ENCODE measurements around the gene TRPV6. TPM values are rescaled to one million over a fixed set of nuclear protein-coding genes. Genes with fewer than 3 reads are reported as not detected.

TRPV6 gene
- total RNA-seq, 1 experiment from 2014 or later: 1.7 TPM

DNA sequence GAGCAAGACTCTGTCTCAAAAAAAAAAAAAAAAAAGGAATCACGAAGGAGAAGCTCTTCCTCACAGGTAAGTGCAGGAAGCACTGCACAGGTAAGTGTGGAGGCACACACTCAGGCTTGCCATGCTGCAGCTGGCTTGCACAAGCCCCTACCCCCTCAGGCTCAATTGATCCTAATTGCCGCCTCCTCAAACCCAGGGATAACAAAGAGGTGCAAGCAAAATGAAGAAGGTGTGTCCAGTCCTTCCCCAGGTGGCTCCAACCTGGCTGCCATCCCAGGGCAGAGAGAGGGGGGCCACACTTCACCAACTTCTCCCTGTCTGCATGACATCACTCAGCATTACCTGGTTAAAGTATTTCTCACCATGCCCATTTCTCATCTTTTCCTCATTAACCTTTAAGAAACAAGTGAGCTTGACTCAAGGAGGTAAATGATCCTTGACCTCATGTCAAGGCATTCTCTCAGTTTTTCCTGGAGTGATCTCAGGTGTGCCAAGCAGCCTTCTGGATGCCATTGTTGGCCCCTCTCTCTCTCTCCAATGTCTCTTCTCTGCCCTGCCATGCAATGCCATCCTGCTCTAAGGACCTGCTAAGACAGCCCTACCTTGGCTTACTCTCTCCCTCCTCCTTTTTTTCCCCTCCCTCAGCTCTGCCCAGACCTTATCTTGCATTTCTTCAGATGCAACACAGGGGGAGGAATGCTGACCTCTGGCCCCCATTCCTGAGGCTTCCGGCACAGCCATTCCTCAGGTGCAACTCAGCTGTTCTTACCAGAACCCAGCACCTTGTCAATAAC is 13.0 kb upstream of the TRPV6 start (continued):
- no peak for TF ChIP-seq SP1 (IDR thresholded peaks at IDR 0.05; ENCODE audit: low read depth)

DNA sequence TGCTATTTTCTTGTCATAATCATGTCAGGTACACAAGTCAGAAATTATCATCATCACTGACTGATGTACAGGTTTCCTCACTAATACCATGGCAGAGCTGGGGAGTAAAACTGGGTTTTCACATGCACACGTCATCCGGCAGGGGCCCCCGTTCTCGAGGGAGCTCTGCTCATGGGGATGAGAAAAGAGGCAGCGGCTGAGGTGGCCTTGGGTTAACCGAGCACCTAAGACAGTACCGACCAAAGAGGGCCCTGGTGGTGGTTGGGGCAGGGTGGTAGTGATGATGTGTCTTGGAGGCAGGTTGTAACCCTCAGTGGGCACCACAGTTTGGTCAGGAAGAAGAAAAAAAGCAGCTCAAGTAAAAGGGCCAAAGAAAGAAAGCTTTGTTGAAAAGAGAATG is 12.1 kb upstream of the TRPV6 start:
- H3K4me3 ChIP-seq (replicated peaks in 1 of 2; ENCODE audit: low read depth in 1 of 2, low read length in 2 of 2): no peak overlapping the region
- H3K9me3 ChIP-seq (ENCODE audit: control insufficient read depth in 1 of 2, insufficient read depth in 1 of 2, low read depth in 1 of 2, low read length in 2 of 2): no peaks in the 10 kb centered on the region
- H3K4me2 ChIP-seq (ENCODE audit: low read length): no peak overlapping the region
- RAD21 ChIA-PET (ENCODE audit: low non-redundant PET in 1 of 2, low total read pairs in 2 of 2, uncharacterized antibody in 2 of 2, unreplicated experiment in 2 of 2): no interaction called here
- no peak overlapping the region for H3K27ac ChIP-seq (ENCODE audit: low read depth, low read length)
- no peaks in the 10 kb centered on the region for H3K79me2 ChIP-seq (ENCODE audit: insufficient read depth, low read length)
- no peaks in the 10 kb centered on the region for H3K4me1 ChIP-seq (ENCODE audit: control insufficient read depth in 1 of 2, insufficient read depth in 2 of 2, low read length in 2 of 2)
- no peak overlapping the region for H3K9ac ChIP-seq (ENCODE audit: low read length)
- DNase-seq (ENCODE audit: low read depth, low spot score) (no peak), ATAC-seq (no peak)
- no peak overlapping the region for H2AFZ ChIP-seq (ENCODE audit: low read depth, low read length, poor library complexity, severe bottlenecking)
- intact Hi-C loops (cut with micrococcal nuclease): no loop called here
- no peaks in the 10 kb centered on the region for H4K20me1 ChIP-seq (ENCODE audit: insufficient read depth)
- H3K9me2 ChIP-seq (ENCODE audit: insufficient read depth): no peaks in the 10 kb centered on the region
- CTCF ChIA-PET: no interaction called here
- H3K27me3 ChIP-seq (ENCODE audit: insufficient read depth, low read length): peaks cover 33% of the 10 kb centered on the region
- H3K36me3 ChIP-seq (ENCODE audit: control insufficient read depth in 1 of 2, insufficient read depth in 2 of 2, low read length in 2 of 2): no peaks in the 10 kb centered on the region
- TF ChIP-seq SIN3A (IDR thresholded peaks at IDR 0.05; ENCODE audit: low read depth) (no peak), EGR1 (IDR thresholded peaks at IDR 0.05; ENCODE audit: low read depth) (no peak)
- POLR2A ChIA-PET: interaction anchor here (0.7 kb wide), 1 partner anchor 112 kb away, joined by 3 read pairs; no protein-coding TSS in a partner anchor
- no TSS peak for BruUV-seq (replicated peaks)

DNA sequence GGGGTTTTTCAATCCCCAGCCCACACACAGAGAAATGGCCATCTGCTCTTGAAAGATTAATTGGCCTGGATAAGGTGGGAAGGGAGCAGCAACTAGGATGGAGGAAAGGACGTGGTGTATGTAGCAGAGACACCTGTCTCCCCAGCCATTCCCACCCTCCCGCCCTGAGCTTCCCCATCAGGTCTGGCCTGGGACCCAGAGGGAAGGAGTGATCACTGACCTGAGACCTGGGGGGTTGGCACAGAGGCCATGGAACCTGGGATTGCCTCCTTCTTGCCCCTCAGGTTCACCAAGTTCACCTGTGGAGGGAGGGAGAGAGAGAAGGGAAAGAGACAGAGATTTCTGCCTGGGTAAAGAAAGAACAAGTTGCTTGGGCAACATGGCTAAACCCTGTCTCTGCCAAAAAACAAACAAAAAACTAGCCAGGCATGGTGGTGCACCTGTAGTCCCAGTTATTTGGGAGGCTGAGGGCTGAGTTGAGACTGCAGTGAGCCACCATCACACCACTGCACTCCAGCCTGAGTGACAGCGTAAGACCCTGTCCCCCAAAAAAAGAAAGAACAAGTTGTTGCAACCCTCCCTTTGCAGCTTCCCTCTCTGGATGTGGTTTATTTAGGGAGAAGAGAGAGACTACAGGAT is 11.3 kb upstream of the TRPV6 start:
- Histone ChIP-seq H4K20me1 (ENCODE audit: insufficient read depth) (no peaks in the 10 kb centered on the region), H3K4me2 (ENCODE audit: low read length) (no peak overlapping the region), H3K9me2 (ENCODE audit: insufficient read depth) (no peaks in the 10 kb centered on the region), H3K27me3 (ENCODE audit: insufficient read depth, low read length) (peaks cover 35% of the 10 kb centered on the region), H3K27ac (ENCODE audit: low read depth, low read length) (no peak overlapping the region), H3K36me3 (ENCODE audit: control insufficient read depth in 1 of 2, insufficient read depth in 2 of 2, low read length in 2 of 2) (no peaks in the 10 kb centered on the region), H2AFZ (ENCODE audit: low read depth, low read length, poor library complexity, severe bottlenecking) (no peak overlapping the region), H3K9me3 (ENCODE audit: control insufficient read depth in 1 of 2, insufficient read depth in 1 of 2, low read depth in 1 of 2, low read length in 2 of 2) (no peaks in the 10 kb centered on the region), H3K4me3 (replicated peaks in 1 of 2; ENCODE audit: low read depth in 1 of 2, low read length in 2 of 2) (no peak overlapping the region), H3K9ac (ENCODE audit: low read length) (no peak overlapping the region), H3K79me2 (ENCODE audit: insufficient read depth, low read length) (no peaks in the 10 kb centered on the region), H3K4me1 (ENCODE audit: control insufficient read depth in 1 of 2, insufficient read depth in 2 of 2, low read length in 2 of 2) (no peaks in the 10 kb centered on the region)
- intact Hi-C loops (cut with micrococcal nuclease): no loop called here
- DNase-seq (ENCODE audit: low read depth, low spot score) (no peak), ATAC-seq (no peak)
- RAD21 ChIA-PET (ENCODE audit: low non-redundant PET in 1 of 2, low total read pairs in 2 of 2, uncharacterized antibody in 2 of 2, unreplicated experiment in 2 of 2): no interaction called here
- POLR2A ChIA-PET: no interaction called here
- CTCF ChIA-PET: no interaction called here
- BruUV-seq (replicated peaks): no TSS peak
- TF ChIP-seq, protein P1, sequence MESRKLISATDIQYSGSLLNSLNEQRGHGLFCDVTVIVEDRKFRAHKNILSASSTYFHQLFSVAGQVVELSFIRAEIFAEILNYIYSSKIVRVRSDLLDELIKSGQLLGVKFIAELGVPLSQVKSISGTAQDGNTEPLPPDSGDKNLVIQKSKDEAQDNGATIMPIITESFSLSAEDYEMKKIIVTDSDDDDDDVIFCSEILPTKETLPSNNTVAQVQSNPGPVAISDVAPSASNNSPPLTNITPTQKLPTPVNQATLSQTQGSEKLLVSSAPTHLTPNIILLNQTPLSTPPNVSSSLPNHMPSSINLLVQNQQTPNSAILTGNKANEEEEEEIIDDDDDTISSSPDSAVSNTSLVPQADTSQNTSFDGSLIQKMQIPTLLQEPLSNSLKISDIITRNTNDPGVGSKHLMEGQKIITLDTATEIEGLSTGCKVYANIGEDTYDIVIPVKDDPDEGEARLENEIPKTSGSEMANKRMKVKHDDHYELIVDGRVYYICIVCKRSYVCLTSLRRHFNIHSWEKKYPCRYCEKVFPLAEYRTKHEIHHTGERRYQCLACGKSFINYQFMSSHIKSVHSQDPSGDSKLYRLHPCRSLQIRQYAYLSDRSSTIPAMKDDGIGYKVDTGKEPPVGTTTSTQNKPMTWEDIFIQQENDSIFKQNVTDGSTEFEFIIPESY (IDR thresholded peaks at IDR 0.05; ENCODE audit: extremely low read depth, insufficient replicate concordance, low read length): no peak
- no peak for TF ChIP-seq FOSL1 (IDR thresholded peaks at IDR 0.05; ENCODE audit: low read depth)
- TF ChIP-seq, protein P2, sequence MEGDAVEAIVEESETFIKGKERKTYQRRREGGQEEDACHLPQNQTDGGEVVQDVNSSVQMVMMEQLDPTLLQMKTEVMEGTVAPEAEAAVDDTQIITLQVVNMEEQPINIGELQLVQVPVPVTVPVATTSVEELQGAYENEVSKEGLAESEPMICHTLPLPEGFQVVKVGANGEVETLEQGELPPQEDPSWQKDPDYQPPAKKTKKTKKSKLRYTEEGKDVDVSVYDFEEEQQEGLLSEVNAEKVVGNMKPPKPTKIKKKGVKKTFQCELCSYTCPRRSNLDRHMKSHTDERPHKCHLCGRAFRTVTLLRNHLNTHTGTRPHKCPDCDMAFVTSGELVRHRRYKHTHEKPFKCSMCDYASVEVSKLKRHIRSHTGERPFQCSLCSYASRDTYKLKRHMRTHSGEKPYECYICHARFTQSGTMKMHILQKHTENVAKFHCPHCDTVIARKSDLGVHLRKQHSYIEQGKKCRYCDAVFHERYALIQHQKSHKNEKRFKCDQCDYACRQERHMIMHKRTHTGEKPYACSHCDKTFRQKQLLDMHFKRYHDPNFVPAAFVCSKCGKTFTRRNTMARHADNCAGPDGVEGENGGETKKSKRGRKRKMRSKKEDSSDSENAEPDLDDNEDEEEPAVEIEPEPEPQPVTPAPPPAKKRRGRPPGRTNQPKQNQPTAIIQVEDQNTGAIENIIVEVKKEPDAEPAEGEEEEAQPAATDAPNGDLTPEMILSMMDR (IDR thresholded peaks at IDR 0.05 in 2 of 3, conservative IDR thresholded peaks at IDR 0.05 in 1 of 3; ENCODE audit: borderline replicate concordance in 1 of 3, insufficient read depth in 1 of 3, low read depth in 2 of 3, low read length in 2 of 3): no peak
- TF ChIP-seq SIN3A (IDR thresholded peaks at IDR 0.05; ENCODE audit: low read depth): no peak
- TF ChIP-seq SRF (IDR thresholded peaks at IDR 0.05; ENCODE audit: low read depth): no peak
- no peak for TF ChIP-seq POLR2A (IDR thresholded peaks at IDR 0.05; ENCODE audit: borderline replicate concordance, extremely low read depth, insufficient read depth, insufficient read length)
- TF ChIP-seq YY1 (IDR thresholded peaks at IDR 0.05; ENCODE audit: extremely low read depth, insufficient replicate concordance, low read depth, low read length): no peak
- TF ChIP-seq ZNF274 (IDR thresholded peaks at IDR 0.05; ENCODE audit: low read depth, low read length): no peak
- TF ChIP-seq SP1 (IDR thresholded peaks at IDR 0.05; ENCODE audit: low read depth): no peak
